NK-92 (cell line): Measurements from ENCODE around the gene NLRX1.
"Not testable (repeated sequence)": the region's sequence is repeated elsewhere in the genome, so short reads cannot be mapped to it uniquely, and the experiment has no call there.

Experiments
- DNase-seq: peaks from one replicate; lab custom pipeline; 2025; ENCODE audit not compliant: unreplicated experiment; lab: John Stamatoyannopoulos, UW

NLRX1 gene

DNA sequence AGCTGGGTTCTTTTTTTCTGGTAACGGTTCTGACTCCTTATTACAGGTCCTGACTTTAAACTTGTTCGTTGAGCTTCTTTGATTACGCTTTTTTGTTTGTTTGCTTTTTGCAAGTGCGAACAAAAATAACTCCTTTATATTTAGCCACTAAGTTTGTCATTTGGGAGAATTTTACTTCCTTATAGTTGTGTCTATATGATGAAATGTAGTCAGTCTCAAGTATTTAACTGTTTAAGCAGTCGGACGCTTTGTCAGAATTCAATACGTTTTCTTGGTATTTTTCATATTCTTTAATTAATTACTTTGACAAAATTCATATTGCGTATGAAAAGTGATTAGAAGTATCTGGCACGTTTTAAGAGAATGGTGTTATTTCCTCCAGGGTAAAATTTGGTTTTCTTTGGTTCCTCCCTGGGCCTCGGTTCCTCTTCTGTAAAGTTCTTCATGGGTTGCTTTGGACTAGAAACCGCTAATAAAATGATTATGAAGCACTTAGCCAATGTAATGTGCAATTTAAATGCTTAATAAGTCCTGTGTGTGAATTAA lies 39.0 kb downstream of the NLRX1 start:
- DNase-seq = no peak

DNA sequence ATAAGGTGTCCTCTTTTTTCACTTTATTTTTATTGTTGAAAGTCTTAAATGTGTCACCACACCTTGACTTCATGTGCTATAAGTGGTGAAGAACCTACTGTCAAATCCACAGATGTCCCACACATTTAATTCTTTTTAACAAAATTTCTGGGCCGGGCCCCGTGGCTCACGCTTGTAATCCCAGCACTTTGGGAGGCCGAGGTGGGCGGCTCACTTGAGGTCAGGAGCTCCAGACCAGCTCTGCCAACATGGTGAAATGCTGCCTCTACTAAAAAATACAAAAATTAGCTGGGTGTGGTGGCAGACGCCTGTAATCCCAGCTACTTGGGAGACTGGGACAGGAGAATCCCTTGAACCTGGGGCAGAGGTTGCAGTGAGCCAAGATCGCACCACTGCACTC lies 40.7 kb downstream of the NLRX1 start:
- no peak for DNase-seq

- DNase-seq = no peak
Observed at GRCh38 chr11:119210050-119210449, 41.5 kb downstream of the NLRX1 start.

DNA sequence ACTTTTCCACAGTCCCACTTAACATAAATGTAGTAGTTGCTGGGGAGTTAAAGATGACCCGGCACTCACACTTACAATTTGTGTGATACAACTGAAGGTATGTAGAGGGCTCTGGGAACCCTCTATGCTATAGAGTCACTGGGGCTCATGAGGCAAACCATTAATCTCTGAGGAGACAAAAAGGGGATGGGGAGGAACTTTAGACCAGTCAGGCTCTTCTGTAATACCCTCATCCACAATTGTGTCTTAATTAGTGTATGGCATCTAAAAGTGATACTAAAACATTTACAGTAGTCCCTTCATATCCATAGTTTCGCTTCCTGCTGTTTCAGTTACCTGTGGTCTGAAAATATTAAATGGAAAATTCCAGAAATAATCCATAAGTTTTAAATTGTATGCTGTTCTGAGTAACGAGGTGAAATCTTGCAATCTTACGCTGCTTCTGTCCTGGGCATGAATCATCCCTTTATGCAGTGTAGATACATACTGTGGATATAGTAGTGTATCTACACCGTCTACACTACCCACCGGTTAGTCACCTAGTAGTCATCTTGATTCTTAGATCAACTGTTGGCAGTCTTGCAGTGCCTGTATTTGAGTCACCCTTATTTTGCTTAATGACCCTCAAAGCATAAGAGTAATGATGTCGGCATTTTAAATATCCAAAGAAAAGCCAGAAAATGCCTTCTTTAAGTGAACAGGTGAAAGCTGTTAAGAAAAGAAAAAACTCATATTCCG lies 49.8 kb downstream of the NLRX1 start:
- no peak for DNase-seq

- DNase-seq = no peak
Observed at GRCh38 chr11:119222308-119222707, 53.8 kb downstream of the NLRX1 start.

- no peak for DNase-seq
Observed at GRCh38 chr11:119222891-119223290, 54.4 kb downstream of the NLRX1 start.

DNA sequence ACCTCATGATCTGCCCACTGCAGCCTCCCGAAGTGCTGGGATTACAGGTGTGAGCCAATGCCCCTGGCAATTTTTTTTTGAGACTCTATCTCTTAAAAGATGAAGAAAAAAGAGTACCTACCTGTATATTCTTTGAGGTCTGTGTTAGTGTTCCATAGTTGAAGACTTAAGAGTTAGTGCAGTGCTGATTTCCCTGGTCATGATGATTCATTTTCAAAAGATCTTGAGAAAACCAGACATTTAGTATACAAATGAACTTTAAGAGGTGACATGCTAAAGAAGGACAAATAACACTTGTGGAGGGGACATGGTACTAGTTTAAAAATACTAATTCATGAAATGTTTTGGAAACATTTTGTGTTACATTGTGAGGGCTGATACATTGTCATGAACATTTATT lies 55.3 kb downstream of the NLRX1 start:
- no peak for DNase-seq

DNA sequence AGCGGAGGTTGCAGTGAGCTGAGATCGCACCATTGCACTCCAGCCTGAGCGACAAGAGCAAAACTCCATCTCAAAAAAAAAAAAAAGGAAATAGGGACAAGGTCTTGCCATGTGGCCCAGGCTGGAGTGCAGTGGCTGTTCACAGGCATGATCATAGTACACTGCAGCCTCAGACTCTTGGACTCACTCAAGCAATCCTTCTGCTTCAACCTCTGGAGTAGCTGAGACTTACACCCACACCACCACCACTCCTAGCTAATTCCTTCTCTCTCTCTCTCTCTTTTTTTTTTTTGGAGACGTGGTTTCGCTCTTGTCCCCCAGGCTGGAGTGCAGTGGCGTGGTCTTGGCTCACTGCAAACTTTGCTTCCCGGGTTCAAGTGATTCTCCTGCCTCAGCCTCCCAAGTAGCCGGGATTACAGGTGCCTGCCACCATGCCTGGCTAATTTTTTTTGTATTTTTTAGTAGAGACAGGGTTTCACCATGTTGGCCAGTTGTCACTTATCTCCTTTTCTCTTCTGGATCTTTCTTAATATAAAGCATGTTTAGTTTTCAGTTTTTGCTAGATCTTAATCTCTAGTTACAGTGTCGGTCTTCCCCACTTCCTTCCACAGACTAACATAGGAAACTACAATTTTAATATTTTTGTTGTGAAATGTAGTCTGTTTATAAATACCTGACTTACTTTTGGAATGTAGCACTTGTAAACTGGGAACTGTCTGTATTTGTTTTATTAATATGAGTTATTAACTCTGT lies 60.2 kb downstream of the NLRX1 start:
- not testable (repeated sequence) for DNase-seq

DNA sequence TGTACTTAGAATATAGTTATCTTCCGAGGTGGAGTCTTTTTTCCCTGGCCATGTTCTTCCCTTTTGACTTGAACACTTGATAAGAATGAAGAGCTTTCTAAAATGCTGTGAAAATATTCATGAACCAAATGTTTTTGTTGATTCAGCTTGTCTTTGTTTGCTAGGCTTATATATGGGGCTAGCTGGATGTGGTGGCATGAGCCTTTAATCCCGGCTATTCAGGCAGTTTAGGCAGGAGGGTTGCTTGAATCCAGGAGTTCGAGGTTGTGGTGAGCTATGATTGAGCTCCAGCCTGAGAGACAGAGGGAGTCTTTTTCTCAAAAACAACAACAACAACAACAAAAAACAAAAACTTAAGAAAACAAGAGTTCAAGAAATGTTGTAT lies 60.8 kb downstream of the NLRX1 start:
- DNase-seq = no peak

DNA sequence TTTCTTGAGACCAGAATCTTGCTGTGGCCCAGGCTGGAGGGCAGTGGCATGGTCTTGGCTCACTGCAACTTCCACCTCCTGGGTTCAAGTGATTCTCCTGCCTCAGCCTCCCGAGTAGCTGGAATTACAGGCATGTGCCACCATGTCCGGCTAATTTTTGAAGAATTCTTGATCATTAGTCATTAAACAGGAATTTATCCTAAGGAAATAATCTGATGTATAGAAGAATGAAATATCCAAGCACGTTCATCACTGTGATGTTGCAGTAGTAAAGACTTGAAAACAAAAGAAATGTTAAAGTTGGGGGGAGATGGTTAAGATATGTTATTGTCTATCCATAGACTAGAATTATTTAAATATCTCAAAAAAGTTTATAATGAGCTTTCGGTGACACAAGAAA lies 61.2 kb downstream of the NLRX1 start:
- no peak for DNase-seq
